ENCODE results near the gene SPATA7.
"Not testable (repeated sequence)": the region's sequence is repeated elsewhere in the genome, so short reads cannot be mapped to it uniquely, and the experiment has no call there.

Gene SPATA7

GRCh38 chr14:88385212-88386101 lies at the start of gene SPATA7:
TSS of gene SPATA7 (plus strand) at chr14:88385657. CDS start at chr14:88385819, 162 bp downstream.
- peak; percentile 81 for DNase-seq

- DNase-seq, result no peak
These were observed 45.1 kb upstream of the SPATA7 start for GRCh38 chr14:88340357-88340756.

GRCh38 chr14:88342980-88343379 lies 42.5 kb upstream of the SPATA7 start:
- no peak for DNase-seq

- DNase-seq, result no peak
These were observed 39.3 kb upstream of the SPATA7 start for GRCh38 chr14:88346048-88346639.

GRCh38 chr14:88348546-88348945 lies 36.9 kb upstream of the SPATA7 start:
- no peak for DNase-seq

GRCh38 chr14:88351966-88352691 lies 33.3 kb upstream of the SPATA7 start:
- DNase-seq, result no peak

- no peak for DNase-seq
These were observed 32.8 kb upstream of the SPATA7 start for GRCh38 chr14:88352698-88353097.

- DNase-seq, result no peak
These were observed 31.1 kb upstream of the SPATA7 start for GRCh38 chr14:88354358-88354757.

GRCh38 chr14:88359500-88359899 lies 26.0 kb upstream of the SPATA7 start:
- no peak for DNase-seq

- no peak for DNase-seq
These were observed 21.8 kb upstream of the SPATA7 start for GRCh38 chr14:88363644-88364043.

- DNase-seq, result no peak
These were observed 20.6 kb upstream of the SPATA7 start for GRCh38 chr14:88364710-88365413.

- DNase-seq, result no peak
These were observed 16.0 kb upstream of the SPATA7 start for GRCh38 chr14:88369496-88369895.

GRCh38 chr14:88379706-88380343 lies 5.6 kb upstream of the SPATA7 start:
- no peak for DNase-seq

GRCh38 chr14:88380405-88380804 lies 5.1 kb upstream of the SPATA7 start:
- no peak for DNase-seq

GRCh38 chr14:88381634-88382033 lies 3.8 kb upstream of the SPATA7 start:
- DNase-seq, result not testable (repeated sequence)

GRCh38 chr14:88384718-88385117 lies 739 bp upstream of the SPATA7 start:
- no peak for DNase-seq

GRCh38 chr14:88386256-88386794 lies 868 bp downstream of the SPATA7 start:
- DNase-seq, result no peak

GRCh38 chr14:88388741-88389282 lies 3.4 kb downstream of the SPATA7 start:
- no peak for DNase-seq

GRCh38 chr14:88392609-88393008 lies 7.2 kb downstream of the SPATA7 start:
- DNase-seq, result no peak

- no peak for DNase-seq
These were observed 25.6 kb downstream of the SPATA7 start for GRCh38 chr14:88411039-88411438.

- no peak for DNase-seq
These were observed 32.1 kb downstream of the SPATA7 start for GRCh38 chr14:88417594-88417993.

GRCh38 chr14:88420187-88420586 lies 34.7 kb downstream of the SPATA7 start:
- no peak for DNase-seq
